Fibroblast of the aortic adventitia (primary cell): Measurements from ENCODE around the gene LMNTD2. TPM values are rescaled to one million over a fixed set of nuclear protein-coding genes. Genes with fewer than 3 reads are reported as not detected.

Experiments
- DNase-seq: peaks from one replicate; pipeline ENCODE4 v3.0.0-alpha.2; 2010; ENCODE audit warnings: low read depth
- H3K4me3 ChIP-seq: 2 replicates; pipeline ENCODE4 v1.5.1; 2011; ENCODE audit warnings: low read depth, mild to moderate bottlenecking, control low read depth, low read length, moderate library complexity
- total RNA-seq: library from RNA; depleted of rRNA; stranded (reverse); fragments of >200 nt; gene quantifications from 2 replicates; pipeline ENCODE4 v1.2.3, GENCODE V29; 2012; ENCODE audit warnings: low replicate concordance
- TF ChIP-seq, protein P1 (sequence below): IDR thresholded peaks from 2 replicates; pipeline ENCODE4 v1.5.1; 2011; ENCODE audit warnings: mild to moderate bottlenecking, low read length, control low read depth, inconsistent platforms; ENCODE audit not compliant: insufficient read depth

Gene LMNTD2
- total RNA-seq, 1 donor = 0.36 TPM

DNA sequence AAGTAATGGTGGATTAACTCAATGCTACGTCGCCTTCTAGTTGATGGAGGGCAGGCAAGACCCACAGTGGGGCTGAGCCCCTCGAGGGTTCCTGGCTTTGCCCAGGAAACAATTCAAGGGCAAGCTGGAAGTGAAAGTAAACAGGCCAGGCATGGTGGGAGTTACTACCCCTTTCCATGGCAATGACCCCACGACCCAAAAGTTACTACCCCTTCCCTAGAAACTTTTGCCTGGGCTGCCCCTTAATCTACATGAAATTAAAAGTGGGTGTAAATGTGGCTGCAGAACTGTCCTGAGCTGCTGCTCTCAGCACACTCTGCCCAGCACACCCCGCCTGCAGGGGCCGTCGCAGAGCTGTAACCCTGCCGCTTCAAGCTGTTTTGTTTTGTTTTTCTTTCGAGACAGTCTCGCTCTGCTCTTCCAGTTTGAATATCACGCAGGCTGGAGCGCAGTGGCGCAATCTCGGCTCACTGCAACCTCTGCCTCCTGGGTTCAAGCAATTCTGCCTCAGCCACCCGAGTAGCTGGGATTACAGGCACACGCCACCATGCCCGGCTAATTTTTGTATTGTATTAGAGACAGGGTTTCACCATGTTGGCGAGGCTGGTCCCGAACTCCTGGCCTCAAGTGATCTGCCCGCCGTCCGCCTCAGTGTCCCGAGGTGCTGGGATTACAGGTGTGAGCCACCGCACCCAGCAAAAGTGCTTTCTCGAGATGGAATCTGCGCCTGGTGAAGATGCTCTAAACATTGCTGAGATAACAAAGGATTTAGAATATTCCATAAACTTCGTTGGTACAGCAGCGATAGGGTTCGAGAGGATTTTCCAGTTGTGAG, 47.6 kb downstream of the LMNTD2 start:
- no peak overlapping the region for H3K4me3 ChIP-seq
- DNase-seq = no peak
- TF ChIP-seq, protein P1, sequence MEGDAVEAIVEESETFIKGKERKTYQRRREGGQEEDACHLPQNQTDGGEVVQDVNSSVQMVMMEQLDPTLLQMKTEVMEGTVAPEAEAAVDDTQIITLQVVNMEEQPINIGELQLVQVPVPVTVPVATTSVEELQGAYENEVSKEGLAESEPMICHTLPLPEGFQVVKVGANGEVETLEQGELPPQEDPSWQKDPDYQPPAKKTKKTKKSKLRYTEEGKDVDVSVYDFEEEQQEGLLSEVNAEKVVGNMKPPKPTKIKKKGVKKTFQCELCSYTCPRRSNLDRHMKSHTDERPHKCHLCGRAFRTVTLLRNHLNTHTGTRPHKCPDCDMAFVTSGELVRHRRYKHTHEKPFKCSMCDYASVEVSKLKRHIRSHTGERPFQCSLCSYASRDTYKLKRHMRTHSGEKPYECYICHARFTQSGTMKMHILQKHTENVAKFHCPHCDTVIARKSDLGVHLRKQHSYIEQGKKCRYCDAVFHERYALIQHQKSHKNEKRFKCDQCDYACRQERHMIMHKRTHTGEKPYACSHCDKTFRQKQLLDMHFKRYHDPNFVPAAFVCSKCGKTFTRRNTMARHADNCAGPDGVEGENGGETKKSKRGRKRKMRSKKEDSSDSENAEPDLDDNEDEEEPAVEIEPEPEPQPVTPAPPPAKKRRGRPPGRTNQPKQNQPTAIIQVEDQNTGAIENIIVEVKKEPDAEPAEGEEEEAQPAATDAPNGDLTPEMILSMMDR = no peak

DNA sequence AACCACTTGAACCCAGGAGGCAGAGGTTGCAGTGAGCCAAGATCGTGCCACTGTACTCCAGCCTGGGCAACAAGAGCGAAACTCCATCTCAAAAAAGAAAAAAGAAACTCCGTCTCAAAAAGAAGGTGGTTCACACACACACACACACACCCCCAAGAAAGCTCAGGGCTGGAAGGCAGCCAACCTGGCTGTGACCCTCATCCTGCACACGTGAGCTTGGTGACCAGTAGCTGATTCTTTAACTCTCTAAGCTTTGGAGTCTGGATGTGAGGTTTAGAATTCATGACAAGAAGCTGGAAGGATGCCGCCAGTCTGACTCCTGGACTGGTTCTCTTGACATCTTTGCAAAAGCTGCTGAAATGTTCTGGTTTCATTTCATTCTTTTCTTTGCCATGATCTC, 51.6 kb downstream of the LMNTD2 start:
- no peak overlapping the region for H3K4me3 ChIP-seq
- TF ChIP-seq, protein P1 = no peak
- no peak for DNase-seq

DNA sequence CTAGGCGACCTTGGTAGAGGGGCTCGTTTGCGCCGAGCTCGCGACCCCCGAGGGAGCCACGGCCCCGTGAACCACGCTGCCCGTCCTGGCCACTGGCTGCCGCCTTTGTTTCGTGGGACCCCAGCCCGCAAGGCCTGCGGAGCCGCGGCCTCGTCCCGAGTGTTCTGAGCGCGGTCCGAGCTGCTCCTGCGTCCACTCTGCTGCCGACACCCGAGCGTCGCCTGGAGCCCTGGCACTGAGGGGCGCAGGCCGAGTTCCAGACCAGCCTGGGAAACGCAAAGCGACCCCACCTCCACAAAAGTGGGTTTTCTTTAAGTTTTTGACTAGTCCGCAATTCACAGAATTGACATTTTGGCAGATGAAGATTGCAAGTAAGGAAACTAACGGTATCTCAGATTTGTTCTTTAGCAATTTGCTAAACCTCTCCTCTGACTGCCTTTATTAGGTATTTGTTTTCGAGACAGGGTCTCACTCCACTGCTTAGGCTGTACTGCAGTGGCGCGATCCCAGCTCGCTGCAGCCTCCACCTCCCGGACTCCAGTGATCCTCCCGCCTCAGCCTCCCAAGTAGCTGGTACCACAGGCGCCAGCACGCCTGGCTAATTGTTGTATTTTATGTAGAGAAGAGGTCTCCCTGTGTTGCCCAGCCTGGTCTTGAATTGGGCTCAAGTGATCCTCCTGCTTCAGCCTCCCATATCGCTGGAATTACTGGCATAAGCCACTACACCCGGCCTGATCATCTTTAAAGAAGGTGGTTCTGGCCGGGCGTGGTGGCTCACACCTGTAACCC, 52.6 kb downstream of the LMNTD2 start:
- DNase-seq = no peak
- peak overlapping the region; percentile 75 for H3K4me3 ChIP-seq
- TF ChIP-seq, protein P1 = no peak

DNA sequence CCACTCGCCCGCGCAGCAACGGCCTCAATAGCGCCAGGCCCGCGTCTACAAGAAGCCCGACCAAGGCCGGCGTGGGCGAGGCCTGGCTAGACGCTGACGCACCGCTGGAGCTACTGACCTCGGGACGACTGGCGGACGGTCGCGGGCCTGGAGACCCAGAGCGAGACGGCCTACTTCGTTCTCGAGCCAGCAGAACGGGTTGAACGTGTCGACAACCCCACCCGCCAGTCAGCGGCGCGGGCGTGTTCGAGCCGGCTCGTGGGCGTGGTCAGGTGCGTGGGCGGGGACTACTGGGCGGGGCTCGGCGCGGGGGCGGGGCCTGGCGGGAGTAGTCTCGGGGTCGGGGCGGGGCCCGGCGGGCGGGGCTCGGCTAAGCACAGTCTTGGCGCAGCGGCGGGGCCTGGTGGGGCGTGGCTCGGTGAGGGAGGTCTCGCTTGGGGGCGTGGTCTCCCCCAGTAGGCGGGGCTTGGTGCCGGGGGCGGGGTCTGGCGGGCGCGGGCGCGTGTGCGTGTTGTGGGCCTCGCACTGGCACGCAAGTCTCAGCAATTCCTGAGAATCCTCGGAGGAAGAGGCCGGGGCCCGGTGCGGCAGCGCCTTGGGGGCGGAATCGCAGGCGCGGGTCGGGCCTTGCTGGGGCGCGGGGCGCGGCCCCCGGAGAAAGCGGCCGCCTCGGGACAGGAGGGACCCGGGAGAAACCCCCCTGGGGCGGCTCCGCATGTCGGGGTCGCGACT, 53.4 kb downstream of the LMNTD2 start, which contains the start of gene RNH1:
Gene RNH1 (minus strand): TSS at position 248 of the 732 bp plus-strand sequence. CDS start 5,080 bp downstream, outside the sequence.
- TF ChIP-seq, protein P1 = no peak
- H3K4me3 ChIP-seq = peak within 1 kb of the TSS; percentile 95
- peak; percentile 96 for DNase-seq

DNA sequence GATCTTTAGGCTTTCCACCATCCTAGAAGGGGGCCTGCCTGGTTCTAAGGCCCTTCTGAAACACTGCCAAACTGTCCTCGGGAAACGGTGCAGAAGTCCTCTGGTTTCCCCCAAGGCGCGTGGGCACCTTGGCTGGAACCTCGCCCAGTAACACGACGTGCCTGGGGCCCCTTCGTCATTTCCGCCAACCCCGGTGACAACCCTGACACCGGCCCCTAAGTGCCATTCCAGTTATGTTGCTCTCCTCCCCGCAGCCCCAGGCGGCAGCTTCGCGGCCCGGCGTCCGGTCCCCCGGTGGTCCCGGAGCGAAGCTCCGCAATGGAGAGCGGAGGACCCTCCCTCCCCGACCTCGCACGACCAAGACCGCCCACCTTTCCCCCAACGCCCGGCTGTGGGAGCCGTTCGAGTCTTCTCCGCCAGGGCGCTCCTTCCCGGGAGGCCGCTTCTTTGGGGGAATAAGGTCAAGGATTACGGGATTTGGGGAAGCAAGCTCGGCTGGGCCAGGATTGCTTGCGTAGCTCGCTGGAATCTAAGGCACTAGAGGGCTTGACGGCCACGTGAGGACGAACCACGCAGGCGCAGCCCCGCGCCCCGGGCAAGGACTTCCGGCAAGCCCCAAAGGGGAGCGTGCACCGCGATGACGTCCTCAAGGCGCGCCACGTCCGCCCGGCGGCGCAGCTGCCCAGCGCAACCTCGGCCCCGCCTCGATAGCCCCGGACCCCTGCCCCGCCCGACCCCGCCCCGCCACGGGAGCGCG, 54.1 kb downstream of the LMNTD2 start:
- H3K4me3 ChIP-seq = peak overlapping the region; percentile 95
- peak; percentile 98 for DNase-seq
- TF ChIP-seq, protein P1 = no peak

DNA sequence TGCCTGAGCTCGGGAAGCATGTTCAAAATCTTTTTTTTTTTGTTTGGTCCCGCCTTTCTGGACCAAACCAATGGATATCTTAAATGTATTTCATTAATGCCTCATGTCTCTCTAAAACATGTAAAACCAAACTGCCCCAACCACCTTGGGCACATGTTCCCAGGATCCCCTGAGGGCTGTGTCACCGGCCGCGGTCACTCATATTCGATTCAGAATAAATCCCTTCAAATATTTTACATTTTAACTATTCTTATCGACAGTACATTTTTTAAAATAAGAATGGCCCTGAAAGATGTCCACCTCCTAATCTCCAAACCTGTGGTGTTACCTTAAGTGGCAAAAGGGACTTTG, 55.6 kb downstream of the LMNTD2 start:
- H3K4me3 ChIP-seq = peak overlapping the region; percentile 95
- no peak for DNase-seq

More for the DNA sequence above, 55.6 kb downstream of the LMNTD2 start:
- TF ChIP-seq, protein P1 = no peak
